Measurements from ENCODE around the gene OSER1.
A peak's percentile ranks its signal among the peaks of the same experiment; 100 is the strongest.

The OSER1 gene

GRCh38 chr20:44224637-44225036, 14.1 kb upstream of the OSER1 start:
- DNase-seq (ENCODE audit: low read depth), result no peak

DNA sequence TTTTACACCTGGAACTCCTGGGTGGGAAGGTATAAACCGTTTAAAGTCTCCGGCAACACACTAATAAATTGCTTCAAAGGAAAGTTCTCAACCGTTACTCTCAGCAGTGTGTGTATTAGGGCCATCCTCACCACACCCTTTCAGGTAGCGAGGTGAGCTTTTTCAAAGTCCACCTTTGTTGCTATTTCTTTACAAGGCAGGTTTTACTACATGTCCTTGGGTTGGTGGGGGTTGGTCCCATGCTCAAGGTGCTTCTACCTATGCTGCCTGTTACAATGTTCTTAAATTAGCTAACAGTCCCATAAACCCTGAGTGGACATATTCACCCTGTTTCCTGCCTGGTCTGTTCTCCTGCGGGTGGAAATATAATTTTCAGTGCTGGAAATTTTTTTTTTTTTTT, 13.2 kb upstream of the OSER1 start:
- no peak for DNase-seq (ENCODE audit: low read depth)

DNA sequence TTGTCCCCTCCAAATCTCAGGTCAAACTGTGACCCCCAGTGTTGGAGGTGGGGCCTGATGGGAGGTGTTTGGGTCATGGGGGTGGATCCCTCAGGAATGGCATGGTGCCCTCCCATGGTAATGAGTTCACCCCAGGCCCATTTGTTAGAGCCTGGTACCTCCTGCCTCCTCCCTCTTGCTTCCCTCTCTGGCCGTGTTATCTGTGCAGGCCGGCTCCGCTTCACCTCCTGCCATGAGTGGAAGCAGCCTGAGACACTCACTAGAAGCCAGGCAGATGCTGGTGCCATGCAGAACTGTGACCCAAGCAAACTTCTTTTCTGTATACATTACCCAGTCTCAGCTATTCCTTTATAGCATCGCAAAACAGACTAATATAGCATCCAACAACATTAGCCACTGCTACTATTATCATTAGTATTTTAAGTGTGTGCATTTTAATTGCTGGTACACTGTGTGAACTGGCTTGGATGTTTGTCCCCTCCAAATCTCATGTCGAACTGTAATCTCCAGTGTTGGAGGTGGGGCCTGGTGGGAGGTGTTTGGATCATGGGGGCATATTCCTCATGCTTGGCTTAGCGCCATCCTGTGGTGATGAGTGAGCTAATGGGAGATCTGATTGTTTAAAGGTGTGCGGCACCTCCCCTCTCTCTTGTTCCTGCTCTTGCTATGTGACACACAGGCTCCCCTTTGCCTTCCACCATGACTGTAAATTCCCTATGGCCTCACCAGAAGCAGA, 12.2 kb upstream of the OSER1 start:
- DNase-seq (ENCODE audit: low read depth), result no peak

DNA sequence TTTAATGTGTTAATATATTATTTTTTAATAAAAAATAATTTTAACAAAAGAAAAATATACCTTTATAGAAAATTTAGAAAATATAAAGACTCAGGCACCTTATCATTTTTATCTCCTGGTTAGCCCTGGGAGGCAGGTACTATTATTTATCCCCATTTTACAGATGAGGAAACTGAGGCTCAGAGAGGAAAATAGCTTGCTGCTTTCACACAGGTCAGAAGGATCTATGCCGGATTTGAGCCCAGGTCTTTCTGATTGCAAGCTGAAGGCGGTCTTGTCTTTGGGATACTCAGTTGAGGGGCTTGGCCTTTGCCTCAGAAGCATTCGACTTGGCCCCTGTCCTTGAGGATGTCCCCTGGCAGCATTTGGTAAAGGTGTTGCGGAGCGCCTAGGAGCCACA, 11.5 kb upstream of the OSER1 start:
- DNase-seq (ENCODE audit: low read depth), result no peak

GRCh38 chr20:44221368-44221954, 10.9 kb upstream of the OSER1 start:
- DNase-seq (ENCODE audit: low read depth), result no peak

DNA sequence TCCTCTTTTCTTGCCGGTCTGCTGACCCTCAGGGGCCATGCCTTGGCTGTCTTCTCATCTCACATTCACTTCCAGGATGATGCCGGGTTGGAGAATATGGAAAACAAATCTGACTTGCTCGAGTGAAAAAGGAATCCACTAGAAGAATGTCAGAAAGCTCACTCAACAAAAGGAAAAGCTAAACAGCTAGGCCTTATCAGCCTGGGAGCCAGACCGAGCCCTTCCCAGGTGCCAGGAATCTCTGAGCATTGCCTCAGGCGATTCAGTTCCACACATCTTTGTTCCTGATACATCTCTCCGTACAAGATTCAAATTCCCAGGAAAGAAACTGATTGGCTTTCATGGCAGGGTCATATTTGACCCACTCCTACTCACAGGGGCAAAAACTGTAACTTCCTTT, 9.2 kb upstream of the OSER1 start:
- DNase-seq (ENCODE audit: low read depth), result no peak

GRCh38 chr20:44219170-44219730, 8.7 kb upstream of the OSER1 start:
- DNase-seq (ENCODE audit: low read depth), result no peak

- DNase-seq (ENCODE audit: low read depth), result peak; percentile 39
Measured at GRCh38 chr20:44218446-44218845, 7.9 kb upstream of the OSER1 start.

- DNase-seq (ENCODE audit: low read depth), result peak; percentile 62
Measured at GRCh38 chr20:44217342-44218092, 6.9 kb upstream of the OSER1 start.

DNA sequence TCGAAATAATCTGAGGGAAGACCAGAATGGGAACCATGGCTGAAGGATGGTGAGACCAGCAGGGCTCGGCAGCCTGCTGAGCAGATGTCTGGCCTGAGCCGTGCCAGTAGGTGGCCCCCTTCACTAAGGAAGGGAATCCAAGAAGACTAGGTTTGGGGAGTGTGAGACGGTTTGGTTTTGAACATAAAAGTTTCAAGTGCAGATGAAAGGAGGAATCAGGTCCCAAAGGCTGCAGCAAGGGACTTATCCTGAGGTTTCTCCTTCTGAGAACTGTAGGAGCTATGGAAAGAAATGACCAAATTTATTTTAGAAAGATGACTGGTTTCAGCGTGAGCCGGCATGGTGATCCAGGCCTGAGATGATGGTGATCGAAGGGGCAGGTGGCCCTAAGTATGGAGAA, 4.6 kb upstream of the OSER1 start:
- peak; percentile 65 for DNase-seq (ENCODE audit: low read depth)

DNA sequence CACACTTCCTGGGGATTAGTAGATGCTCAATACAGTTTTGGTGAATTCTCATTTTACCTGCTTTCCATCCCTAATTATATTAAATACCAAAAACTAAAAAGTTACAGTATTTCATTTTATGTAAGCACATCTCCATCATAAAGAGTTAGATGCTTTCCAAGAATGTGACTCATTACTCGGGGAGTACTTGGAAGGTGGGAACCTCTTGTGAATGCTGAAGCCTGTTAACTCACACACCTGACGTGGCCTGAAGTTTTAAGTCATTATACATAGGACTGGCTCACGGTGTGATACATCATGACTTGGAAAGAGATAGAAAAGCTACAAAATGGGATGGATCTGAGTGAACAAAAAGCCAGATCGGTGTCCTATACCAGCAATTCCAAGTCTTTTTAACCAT, 2.2 kb upstream of the OSER1 start:
- DNase-seq (ENCODE audit: low read depth), result no peak

GRCh38 chr20:44211177-44212039, 837 bp upstream of the OSER1 start:
- DNase-seq (ENCODE audit: low read depth), result no peak

DNA sequence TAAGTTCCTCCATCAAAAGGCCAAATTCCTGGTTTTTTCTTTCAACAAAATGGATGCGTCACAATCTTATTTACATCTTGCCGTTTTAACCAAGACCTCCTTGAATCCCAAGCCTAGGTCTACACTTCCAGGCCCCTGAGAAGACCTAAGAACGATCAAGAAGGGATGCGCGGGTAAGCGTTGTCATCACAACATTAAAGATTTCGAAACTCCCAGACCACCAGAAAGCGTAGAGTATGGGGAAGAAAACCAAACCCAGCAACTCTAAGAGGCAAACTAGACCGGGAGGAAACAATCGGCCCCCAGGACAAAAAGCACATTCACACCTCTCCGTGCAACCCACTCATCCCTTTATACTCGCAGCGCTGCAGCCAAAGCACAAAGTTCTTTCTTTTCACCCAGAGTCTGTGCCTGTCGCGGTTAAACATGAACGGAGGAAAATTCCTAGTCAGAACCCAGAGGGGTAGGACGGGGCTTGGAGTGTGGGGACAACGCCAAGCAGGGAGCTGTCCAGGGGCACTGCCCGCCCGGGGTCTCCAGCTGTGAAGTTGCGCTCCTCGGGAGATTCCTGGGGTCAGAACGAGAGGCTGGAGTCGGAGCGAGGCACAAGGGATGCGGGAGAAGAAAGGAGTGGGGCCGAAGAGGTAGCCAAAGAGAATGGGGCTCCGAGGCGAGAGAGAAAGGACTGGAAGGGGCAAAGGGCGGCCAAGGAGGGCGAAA, 725 bp downstream of the OSER1 start:
- DNase-seq (ENCODE audit: low read depth), result no peak

GRCh38 chr20:44208770-44209169, 1.8 kb downstream of the OSER1 start:
- DNase-seq (ENCODE audit: low read depth), result no peak

GRCh38 chr20:44208165-44208564, 2.4 kb downstream of the OSER1 start:
- DNase-seq (ENCODE audit: low read depth), result no peak

GRCh38 chr20:44207126-44207723, 3.3 kb downstream of the OSER1 start:
- DNase-seq (ENCODE audit: low read depth), result no peak

DNA sequence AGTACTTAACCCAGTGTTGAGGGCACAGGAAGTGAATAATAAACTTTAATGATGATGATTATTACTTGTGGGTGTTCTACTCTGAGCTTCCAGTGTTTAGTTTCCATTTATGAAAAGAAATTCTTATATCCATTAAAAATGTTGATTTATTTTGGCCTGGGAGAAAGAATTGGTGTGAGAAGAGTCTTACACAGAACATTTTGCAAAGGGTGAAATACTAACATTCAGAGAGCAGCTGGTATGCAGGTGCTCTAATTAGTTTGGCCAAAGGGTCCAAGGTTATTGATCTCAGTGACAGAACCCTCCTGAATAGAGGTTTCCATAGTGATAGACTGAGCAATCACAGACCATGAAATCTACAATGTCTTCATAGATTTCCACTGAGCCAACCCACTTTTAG, 4.4 kb downstream of the OSER1 start:
- no peak for DNase-seq (ENCODE audit: low read depth)

GRCh38 chr20:44204832-44205215, 5.7 kb downstream of the OSER1 start:
- DNase-seq (ENCODE audit: low read depth), result no peak

GRCh38 chr20:44204156-44204831, 6.3 kb downstream of the OSER1 start:
- DNase-seq (ENCODE audit: low read depth), result no peak

GRCh38 chr20:44203161-44203560, 7.4 kb downstream of the OSER1 start:
- no peak for DNase-seq (ENCODE audit: low read depth)

All from T follicular helper cell (primary cell).